Immature natural killer cell (primary cell): ENCODE data around the gene RBM4B. TPM values are rescaled to one million over a fixed set of nuclear protein-coding genes. Genes with fewer than 3 reads are reported as not detected.

Experiments used
- DNase-seq, 3 donors: peaks; one replicate each; pipeline ENCODE4 v3.0.0; 2022; ENCODE audit warnings: mixed read lengths in 1 of 3
- H3K27ac Mint-ChIP-seq, 6 donors: one replicate each; pipeline ENCODE4 v1.8.0; 2020; ENCODE audit warnings: mixed read lengths in 6 of 6, mild to moderate bottlenecking in 5 of 6, inconsistent platforms in 4 of 6, moderate library complexity in 3 of 6
- H3K27me3 Mint-ChIP-seq, 3 donors: one replicate each; pipeline ENCODE4 v1.8.0; 2020 to 2021; ENCODE audit warnings: low read depth in 3 of 3, mild to moderate bottlenecking in 3 of 3, mixed read lengths in 3 of 3, moderate library complexity in 3 of 3, inconsistent platforms in 1 of 3
- H3K36me3 Mint-ChIP-seq, 3 donors: one replicate each; pipeline ENCODE4 v1.8.0; 2020; ENCODE audit warnings: mixed read lengths in 3 of 3, inconsistent platforms in 2 of 3, mild to moderate bottlenecking in 2 of 3
- H3K4me1 Mint-ChIP-seq, 2 donors: one replicate each; pipeline ENCODE4 v1.8.0; 2020; ENCODE audit warnings: inconsistent platforms in 2 of 2, mild to moderate bottlenecking in 2 of 2, mixed read lengths in 2 of 2, moderate library complexity in 1 of 2
- H3K4me3 Mint-ChIP-seq, 5 donors: one replicate each; pipeline ENCODE4 v1.8.0; 2020; ENCODE audit warnings: mild to moderate bottlenecking in 5 of 5, mixed read lengths in 5 of 5, inconsistent platforms in 3 of 5, moderate library complexity in 3 of 5
- H3K9me3 Mint-ChIP-seq, 6 donors: one replicate each; pipeline ENCODE4 v1.8.0; 2020; ENCODE audit warnings: mild to moderate bottlenecking in 6 of 6, mixed read lengths in 6 of 6, inconsistent platforms in 4 of 6, moderate library complexity in 3 of 6
- polyA plus RNA-seq, 3 donors: library from polyadenylated mRNA; unstranded; fragments of 300-500 nt; fragmentation: Illumina TruSeq; gene quantifications; one replicate each; pipeline ENCODE4 v1.2.3, GENCODE V29; 2021

Gene RBM4B
- polyA plus RNA-seq, 3 donors from 2014 or later = 8.6 to 24.6 (median 16.0) TPM

DNA sequence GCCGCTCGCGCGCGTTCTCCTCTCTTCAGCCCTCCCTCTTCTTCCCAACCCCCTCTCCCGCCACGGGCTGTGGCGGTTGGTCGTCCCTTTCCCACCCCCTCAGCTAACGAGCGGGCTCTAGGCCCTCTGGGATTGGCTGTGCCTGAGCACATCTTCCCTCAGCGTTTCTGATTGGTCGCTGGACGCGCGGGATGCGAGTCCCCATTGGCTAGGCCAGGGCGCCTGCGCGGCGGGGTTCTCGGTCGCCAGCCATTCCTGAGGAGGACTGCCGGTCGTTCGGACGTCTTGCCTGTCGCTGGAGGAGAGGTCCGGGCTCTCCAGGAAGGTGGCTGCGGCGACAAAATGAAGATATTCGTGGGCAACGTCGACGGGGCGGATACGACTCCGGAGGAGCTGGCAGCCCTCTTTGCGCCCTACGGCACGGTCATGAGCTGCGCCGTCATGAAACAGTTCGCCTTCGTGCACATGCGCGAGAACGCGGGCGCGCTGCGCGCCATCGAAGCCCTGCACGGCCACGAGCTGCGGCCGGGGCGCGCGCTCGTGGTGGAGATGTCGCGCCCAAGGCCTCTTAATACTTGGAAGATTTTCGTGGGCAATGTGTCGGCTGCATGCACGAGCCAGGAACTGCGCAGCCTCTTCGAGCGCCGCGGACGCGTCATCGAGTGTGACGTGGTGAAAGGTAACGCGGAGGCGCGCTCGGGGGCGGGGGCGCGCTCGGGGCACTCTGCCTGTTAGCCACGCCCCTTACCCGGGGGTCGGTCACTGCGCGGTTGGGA is 61.1 kb downstream of the RBM4B start, which contains the start of gene RBM14:
RBM14 (plus strand) TSS at position 252 of the 776 bp plus-strand sequence; CDS start at position 343, 91 bp downstream.
- H3K9me3 Mint-ChIP-seq = no peaks in the 10 kb centered on the region
- H3K4me3 Mint-ChIP-seq = peak within 1 kb of the TSS; percentile 97 to 99 (median 98)
- H3K27me3 Mint-ChIP-seq = peaks cover 14 to 28% (median 23%) of the 10 kb centered on the region in 3 donors
- H3K27ac Mint-ChIP-seq = peak within 1 kb of the TSS; percentile 96 to 99 (median 98)
- peaks cover 0 to 4% (median 0%) of the 10 kb centered on the region in 3 donors for H3K36me3 Mint-ChIP-seq
- H3K4me1 Mint-ChIP-seq = peaks cover 54 to 62% of the 10 kb centered on the region in 2 donors
- DNase-seq = peak; percentile 99

Other genes starting within 250 kb of the RBM4B start
- 100 to 1,000 TPM in 1 of 3 donors, 10 to 100 TPM in 2; 53.6 to 118 (median 88.6) TPM for gene MRPL11, start 239.0 kb downstream of the RBM4B start, polyA plus RNA-seq
- gene PELI3, start 211.0 kb downstream of the RBM4B start, polyA plus RNA-seq = 1 to 10 TPM; 1.6 to 3.2 (median 1.7) TPM
- gene DPP3, start 197.5 kb downstream of the RBM4B start, polyA plus RNA-seq = 10 to 100 TPM; 44.5 to 54.2 (median 47.6) TPM
- gene BBS1, start 167.3 kb downstream of the RBM4B start, polyA plus RNA-seq = 1 to 10 TPM; 5.3 to 8.3 (median 6.2) TPM
- 10 to 100 TPM; 19.8 to 28.0 (median 24.7) TPM for gene ZDHHC24, start 131.8 kb downstream of the RBM4B start, polyA plus RNA-seq
- under 1 TPM in 1 of 3 donors, not detected in 2; 0.07 TPM for gene ACTN3, start 131.0 kb downstream of the RBM4B start, polyA plus RNA-seq
- 10 to 100 TPM; 24.2 to 56.7 (median 48.8) TPM for gene CTSF, start 109.3 kb downstream of the RBM4B start, polyA plus RNA-seq
- gene CCDC87, start 84.8 kb downstream of the RBM4B start, polyA plus RNA-seq = not detected
- gene CCS, start 84.7 kb downstream of the RBM4B start, polyA plus RNA-seq = 10 to 100 TPM; 34.3 to 52.8 (median 41.7) TPM
- gene RBM14, start 61.3 kb downstream of the RBM4B start, polyA plus RNA-seq = 10 to 100 TPM; 51.7 to 96.6 (median 73.2) TPM
- gene RBM4, start 39.2 kb downstream of the RBM4B start, polyA plus RNA-seq = 100 to 1,000 TPM; 251 to 308 (median 255) TPM
- gene SPTBN2, start 51.3 kb upstream of the RBM4B start, polyA plus RNA-seq = not detected
- 10 to 100 TPM; 19.5 to 29.1 (median 27.5) TPM for gene RCE1, start 165.6 kb upstream of the RBM4B start, polyA plus RNA-seq
- under 1 TPM in 2 of 3 donors, not detected in 1; 0.12 to 0.16 TPM for gene LRFN4, start 179.2 kb upstream of the RBM4B start, polyA plus RNA-seq